H1 (cell line): ENCODE results near the gene TMEM178B. TPM values are rescaled to one million over a fixed set of nuclear protein-coding genes. Genes with fewer than 3 reads are reported as not detected.

Experiments
- CTCF ChIA-PET: fragments of 300-600 bp; sonication (Branson Sonifier 250); formaldehyde crosslinking; loops from one replicate; lab custom pipeline; 2021; ENCODE audit not compliant: partially characterized antibody; lab: Charles Lee
- POLR2A ChIA-PET: fragments of 300-600 bp; sonication (Branson Sonifier 250); formaldehyde crosslinking; loops from one replicate; lab custom pipeline; 2021; ENCODE audit warnings: inconsistent platforms; ENCODE audit not compliant: partially characterized antibody; lab: Charles Lee
- DNase-seq, 2 experiments: peaks; one replicate each; pipeline versions ENCODE4 v3.0.0 to v3.0.0-alpha.2; 2010 to 2022; ENCODE audit warnings: low spot score in 2 of 2, low read depth in 1 of 2, mixed read lengths in 1 of 2
- FAIRE-seq: peaks from 2 replicates; lab custom pipeline; 2011; peaks lifted over from hg19 to GRCh38; lab: Jason Lieb, UNC
- H2AFZ ChIP-seq: 2 replicates; pipeline ENCODE4 v1.8.1; 2012; ENCODE audit warnings: low read length, inconsistent platforms
- H2AK5ac ChIP-seq: 2 replicates; pipeline ENCODE4 v1.6.1; 2013; ENCODE audit warnings: low read depth, low read length
- H2BK120ac ChIP-seq: replicated peaks from 2 replicates; pipeline ENCODE3; 2013; ENCODE audit warnings: low read depth, low read length, inconsistent platforms
- H2BK12ac ChIP-seq: 2 replicates; pipeline ENCODE4 v1.6.1; 2013; ENCODE audit warnings: low read depth, low read length
- H2BK15ac ChIP-seq: 2 replicates; pipeline ENCODE4 v1.6.1; 2013; ENCODE audit warnings: low read length
- H2BK20ac ChIP-seq: 2 replicates; pipeline ENCODE4 v1.6.1; 2013; ENCODE audit warnings: low read length
- H2BK5ac ChIP-seq: 2 replicates; pipeline ENCODE4 v1.6.1; 2013; ENCODE audit warnings: low read depth, low read length
- H3K14ac ChIP-seq: 2 replicates; pipeline ENCODE4 v1.6.1; 2013; ENCODE audit warnings: inconsistent platforms; ENCODE audit not compliant: insufficient read length
- H3K18ac ChIP-seq: 2 replicates; pipeline ENCODE4 v1.6.1; 2013; ENCODE audit warnings: low read length; ENCODE audit errors: extremely low read depth
- H3K23ac ChIP-seq: 2 replicates; pipeline ENCODE4 v1.6.1; 2013; ENCODE audit warnings: inconsistent platforms; ENCODE audit not compliant: insufficient read length
- H3K23me2 ChIP-seq: 2 replicates; pipeline ENCODE4 v1.6.1; 2013; ENCODE audit warnings: low read depth, low read length
- H3K27ac ChIP-seq: 2 replicates; pipeline ENCODE4 v1.6.1; 2011; ENCODE audit warnings: low read depth, low read length, inconsistent platforms
- H3K27me3 ChIP-seq, 4 experiments: replicated peaks in 1 of 4; 1 replicate in 1 of 4; 2 replicates in 3 of 4; pipeline versions ENCODE4 v1.6.1 to v1.8.1; 2011 to 2013; ENCODE audit warnings: low read length in 3 of 4, mild to moderate bottlenecking in 3 of 4, inconsistent platforms in 2 of 4, mixed read lengths in 2 of 4, moderate library complexity in 1 of 4; ENCODE audit not compliant: control insufficient read depth in 3 of 4, insufficient read depth in 3 of 4; ENCODE audit errors: extremely low read depth in 1 of 4
- H3K36me3 ChIP-seq, 4 experiments: 2 replicates each; pipeline versions ENCODE4 v1.6.1 to v1.8.1; 2011 to 2013; ENCODE audit warnings: mild to moderate bottlenecking in 4 of 4, low read length in 3 of 4, moderate library complexity in 2 of 4, control low read depth in 1 of 4, inconsistent platforms in 1 of 4; ENCODE audit not compliant: insufficient read depth in 4 of 4, control insufficient read depth in 2 of 4
- H3K4ac ChIP-seq: replicated peaks from 2 replicates; pipeline ENCODE3; 2013; ENCODE audit warnings: low read length, low read depth, mixed read lengths, inconsistent platforms; ENCODE audit not compliant: insufficient read length
- H3K4me1 ChIP-seq, 4 experiments: replicated peaks in 1 of 4; 1 replicate in 1 of 4; 2 replicates in 3 of 4; pipeline versions ENCODE4 v1.6.1 to v1.8.1; 2011 to 2013; ENCODE audit warnings: low read length in 3 of 4, inconsistent platforms in 2 of 4, mixed read lengths in 1 of 4; ENCODE audit not compliant: insufficient read depth in 4 of 4, control insufficient read depth in 3 of 4
- H3K4me2 ChIP-seq, 2 experiments: 2 replicates each; pipeline versions ENCODE4 v1.6.1 to v1.8.1; 2011 to 2013; ENCODE audit warnings: low read depth in 2 of 2, low read length in 2 of 2, control low read depth in 1 of 2, inconsistent platforms in 1 of 2, mild to moderate bottlenecking in 1 of 2; ENCODE audit not compliant: insufficient read depth in 1 of 2
- H3K4me3 ChIP-seq, 4 experiments: fragments of 200-600, 300-600 bp in 1 of 4; sonication (generic), shearing (Covaris generic), sonication (Bioruptor Twin) in 1 of 4; 2 replicates each; pipeline versions ENCODE4 v1.5.1 to v1.8.1; 2011 to 2016; ENCODE audit warnings: low read length in 4 of 4, low read depth in 3 of 4, control low read depth in 2 of 4, inconsistent platforms in 2 of 4, mild to moderate bottlenecking in 2 of 4, mixed read lengths in 1 of 4, moderate library complexity in 1 of 4; ENCODE audit not compliant: insufficient read depth in 2 of 4; ENCODE audit errors: extremely low read depth in 1 of 4
- H3K56ac ChIP-seq: replicated peaks from 2 replicates; pipeline ENCODE3; 2013; ENCODE audit warnings: low read depth, mild to moderate bottlenecking, mixed read lengths, low read length, inconsistent platforms; ENCODE audit not compliant: insufficient read length
- H3K79me1 ChIP-seq: 2 replicates; pipeline ENCODE4 v1.6.1; 2013; ENCODE audit warnings: low read depth, low read length, control low read depth
- H3K79me2 ChIP-seq, 2 experiments: 2 replicates each; pipeline versions ENCODE4 v1.6.1 to v1.8.1; 2012 to 2013; ENCODE audit warnings: low read length in 2 of 2, mild to moderate bottlenecking in 2 of 2, inconsistent platforms in 1 of 2; ENCODE audit not compliant: insufficient read depth in 2 of 2, control insufficient read depth in 1 of 2
- H3K9ac ChIP-seq, 4 experiments: replicated peaks in 1 of 4; 1 replicate in 1 of 4; 2 replicates in 3 of 4; pipeline versions ENCODE4 v1.6.1 to v1.8.1; 2011 to 2013; ENCODE audit warnings: low read depth in 3 of 4, low read length in 3 of 4, control low read depth in 2 of 4, mild to moderate bottlenecking in 2 of 4, moderate library complexity in 2 of 4, inconsistent platforms in 1 of 4; ENCODE audit errors: extremely low read depth in 1 of 4
- H3K9me3 ChIP-seq, 2 experiments: 2 replicates each; pipeline versions ENCODE4 v1.6.1 to v1.8.1; 2012 to 2013; ENCODE audit warnings: mild to moderate bottlenecking in 2 of 2, moderate library complexity in 2 of 2, control low read depth in 1 of 2, inconsistent platforms in 1 of 2, low read depth in 1 of 2, low read length in 1 of 2, mixed read lengths in 1 of 2; ENCODE audit not compliant: insufficient read depth in 2 of 2
- H4K20me1 ChIP-seq, 2 experiments: replicated peaks in 1 of 2; 2 replicates each; pipeline versions ENCODE3 to v1.8.1; 2011 to 2013; ENCODE audit warnings: inconsistent platforms in 2 of 2, low read length in 2 of 2, mild to moderate bottlenecking in 1 of 2; ENCODE audit not compliant: insufficient read depth in 2 of 2, control insufficient read depth in 1 of 2
- H4K5ac ChIP-seq: 2 replicates; pipeline ENCODE4 v1.6.1; 2013; ENCODE audit warnings: low read length, low read depth, mixed read lengths, inconsistent platforms; ENCODE audit not compliant: insufficient read length
- H4K8ac ChIP-seq: 2 replicates; pipeline ENCODE4 v1.8.0; 2013; ENCODE audit warnings: mild to moderate bottlenecking, moderate library complexity, low read length, inconsistent platforms; ENCODE audit not compliant: insufficient read depth; ENCODE audit errors: extremely low read depth
- H4K91ac ChIP-seq: replicated peaks from 2 replicates; pipeline ENCODE3; 2013; ENCODE audit warnings: low read length, mixed read lengths, inconsistent platforms; ENCODE audit not compliant: insufficient read length
- ATF3 ChIP-seq: IDR thresholded peaks from 2 replicates; pipeline ENCODE4 v1.6.1; 2011; ENCODE audit warnings: low read depth, mild to moderate bottlenecking, low read length; ENCODE audit not compliant: insufficient read depth
- CEBPB ChIP-seq: IDR thresholded peaks from 2 replicates; pipeline ENCODE4 v1.6.1; 2012; ENCODE audit warnings: low read depth, low read length
- CREB1 ChIP-seq: IDR thresholded peaks from 2 replicates; pipeline ENCODE4 v1.6.1; 2012; ENCODE audit warnings: inconsistent platforms
- GTF2F1 ChIP-seq: IDR thresholded peaks from 2 replicates; pipeline ENCODE4 v1.6.1; 2012; ENCODE audit warnings: low read depth, low read length, improper control_type of control experiment, borderline replicate concordance
- POLR2A ChIP-seq, 2 experiments: IDR thresholded peaks; 1 replicate in 1 of 2; 2 replicates in 1 of 2; pipeline ENCODE4 v1.6.1; 2011; ENCODE audit warnings: low read depth in 2 of 2, low read length in 2 of 2, mild to moderate bottlenecking in 2 of 2; ENCODE audit errors: control extremely low read depth in 1 of 2
- POU5F1 ChIP-seq: IDR thresholded peaks from 2 replicates; pipeline ENCODE4 v1.6.1; 2011; ENCODE audit warnings: low read depth, mild to moderate bottlenecking, low read length, moderate library complexity
- RNF2 ChIP-seq: fragments of 200-900, 300-1000 bp; sonication (generic); IDR thresholded peaks from 2 replicates; pipeline ENCODE4 v1.7.1; 2016; ENCODE audit warnings: borderline replicate concordance, low read depth, mild to moderate bottlenecking, antibody characterized with exemption, low read length; ENCODE audit not compliant: poor library complexity, severe bottlenecking; ENCODE audit errors: missing control alignments
- TEAD4 ChIP-seq: IDR thresholded peaks from 2 replicates; pipeline ENCODE4 v1.6.1; 2012; ENCODE audit warnings: low read depth, low read length, inconsistent platforms, mixed read lengths
- WGBS, 2 experiments: shearing (Covaris generic) in 1 of 2; methylation state at CpG; one replicate each; pipeline versions ENCODE4 v1.1.6 to v1.1.7; 2013 to 2015; ENCODE audit warnings: low lambda C conversion rate in 2 of 2, mixed read lengths in 2 of 2, inconsistent platforms in 1 of 2, low coverage in 1 of 2, missing lambda C conversion rate in 1 of 2; ENCODE audit not compliant: insufficient replicate concordance in 2 of 2, insufficient coverage in 1 of 2, insufficient read length in 1 of 2; ENCODE audit errors: extremely low coverage in 1 of 2, missing lambda C conversion rate in 1 of 2; 5-methylcytosine and 5-hydroxymethylcytosine counted together
- polyA plus RNA-seq, 7 experiments: library from polyadenylated mRNA; depleted of rRNA in 3 of 7; stranded (reverse) in 5 of 7; unstranded in 2 of 7; fragments of >200 nt in 5 of 7; fragments of 200-250 nt in 2 of 7; gene quantifications; 1 replicate in 5 of 7; 2 replicates in 1 of 7; 4 replicates in 1 of 7; pipeline versions ENCODE4 v1.2.1 to v1.2.3, GENCODE V29; 2011 to 2013; ENCODE audit warnings: missing spikeins in 2 of 7, mixed read lengths in 2 of 7
- total RNA-seq: library from RNA; stranded (reverse); fragmentation: NEBNext Ultra II Directional; extraction: Animal tissue kit (Norgen Biotek cat#: 25700); gene quantifications from 2 replicates; pipeline ENCODE4 v1.2.1, GENCODE V29; 2021

Gene TMEM178B
- total and polyA plus RNA-seq, 2 of the 8 experiments (the other 6 are each of a cell fraction or from before 2014, with no cell fraction given) = 5.3 to 18.1 TPM

- TF ChIP-seq POLR2A (IDR thresholded peaks at IDR 0.05; ENCODE audit: control extremely low read depth in 1 of 2, low read depth in 2 of 2, low read length in 2 of 2) = no peak
- no peak for TF ChIP-seq ATF3
- no peak for TF ChIP-seq TEAD4
- TF ChIP-seq CEBPB = no peak
- no peak for TF ChIP-seq POU5F1
- no peak for TF ChIP-seq CREB1
- no peak for TF ChIP-seq GTF2F1
- TF ChIP-seq RNF2 = no peak
- H3K23ac ChIP-seq = no peak overlapping the region
- H3K27me3 ChIP-seq = no peaks in the 10 kb centered on the region
- peaks cover 1 to 9% (median 3%) of the 10 kb centered on the region in 4 experiments; a peak in 5 of 7 replicates for H3K4me1 ChIP-seq
- H3K4me2 ChIP-seq = no peak overlapping the region
- POLR2A ChIA-PET = no interaction called here
- no peak overlapping the region for H2BK20ac ChIP-seq
- H3K36me3 ChIP-seq = no peaks in the 10 kb centered on the region
- H2BK5ac ChIP-seq = no peak overlapping the region
- CTCF ChIA-PET = no interaction called here
- H4K91ac ChIP-seq = no peak overlapping the region
- no peak overlapping the region for H2BK15ac ChIP-seq
- no peak overlapping the region for H3K4ac ChIP-seq
- H3K9me3 ChIP-seq = no peaks in the 10 kb centered on the region
- peaks cover 0 to 24% of the 10 kb centered on the region in 2 experiments; a peak in 3 of 4 replicates for H3K79me2 ChIP-seq
- no peak overlapping the region for H2BK12ac ChIP-seq
- no peak overlapping the region for H2BK120ac ChIP-seq
- no peak overlapping the region for H3K9ac ChIP-seq
- H3K4me3 ChIP-seq = no peak overlapping the region
- FAIRE-seq (no peak), DNase-seq (no peak)
- WGBS, 2 experiments = 70% methylated on average over 2 of the region's 2 CpGs; no CpG with 5 or more reads in 1 of the 2 experiments
- H4K8ac ChIP-seq = no peak overlapping the region
- H3K14ac ChIP-seq = no peak overlapping the region
- no peak overlapping the region for H3K27ac ChIP-seq
- no peak overlapping the region for H2AK5ac ChIP-seq
- no peak overlapping the region for H3K56ac ChIP-seq
- H3K79me1 ChIP-seq = no peaks in the 10 kb centered on the region; the same call in 1 of the 2 replicates
- no peak overlapping the region for H3K18ac ChIP-seq
- H4K20me1 ChIP-seq = peaks cover 0 to 2% of the 10 kb centered on the region in 2 experiments
- H2AFZ ChIP-seq = no peak overlapping the region
- H4K5ac ChIP-seq = no peak overlapping the region
- H3K23me2 ChIP-seq = peaks cover 4% of the 10 kb centered on the region; the same call in 1 of the 2 replicates
These were observed 48.9 kb downstream of the TMEM178B start for GRCh38 chr7:141122736-141123135.
